Activated CD4-positive, alpha-beta T cell treated with anti-CD3 and anti-CD28 coated beads, Interleukin-2, amount 50 U/mL, for 48 hours (primary cell): ENCODE measurements around the gene NOX3.
"Not testable (repeated sequence)": the region's sequence is repeated elsewhere in the genome, so short reads cannot be mapped to it uniquely, and the experiment has no call there.

Experiments
- DNase-seq, 2 experiments: peaks; one replicate each; pipeline ENCODE4 v3.0.0-alpha.2; 2020

NOX3 gene

GRCh38 chr6:155362968-155363632, 92.5 kb downstream of the NOX3 start:
- DNase-seq: not testable (repeated sequence)

DNA sequence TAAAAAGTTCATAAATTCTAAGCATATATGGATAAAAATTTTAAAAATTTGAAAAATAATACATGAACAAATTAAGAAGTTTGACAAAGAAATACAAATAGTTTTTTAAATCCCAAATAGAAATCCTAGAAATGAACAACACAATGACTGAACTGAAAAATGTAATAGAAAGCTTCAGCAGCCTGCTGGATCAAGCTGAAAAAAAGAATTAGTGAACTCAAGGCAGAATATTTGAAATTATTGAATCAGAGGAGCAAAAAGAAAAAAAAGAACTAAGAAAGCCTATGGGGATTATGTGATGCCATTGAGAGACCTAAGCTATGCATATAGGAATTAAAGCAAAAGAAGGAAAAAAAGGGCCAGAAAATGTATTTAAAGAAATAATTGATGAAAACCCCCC, 101.5 kb downstream of the NOX3 start:
- no peak for DNase-seq

DNA sequence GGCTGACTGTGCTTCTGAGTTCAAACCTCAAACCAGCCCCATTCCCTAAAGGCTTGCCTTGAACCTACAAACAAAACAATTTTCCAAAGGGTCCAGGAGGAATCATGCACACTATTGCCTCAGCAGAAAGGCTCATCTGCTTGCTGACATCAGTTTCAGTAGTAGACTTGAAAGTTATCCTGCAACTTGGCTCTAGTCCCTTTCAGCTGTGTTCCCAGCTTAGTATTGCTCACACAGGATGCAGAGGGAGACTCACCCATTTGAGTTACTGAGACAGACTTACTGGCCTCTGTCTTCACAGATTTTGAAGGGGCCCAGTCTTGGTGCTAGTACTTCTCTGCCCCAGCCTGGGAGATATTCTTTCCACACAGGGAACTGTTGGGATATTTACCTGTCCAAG, 102.8 kb downstream of the NOX3 start:
- DNase-seq: no peak

- DNase-seq: no peak
Measured at GRCh38 chr6:155352130-155352420, 103.6 kb downstream of the NOX3 start.

DNA sequence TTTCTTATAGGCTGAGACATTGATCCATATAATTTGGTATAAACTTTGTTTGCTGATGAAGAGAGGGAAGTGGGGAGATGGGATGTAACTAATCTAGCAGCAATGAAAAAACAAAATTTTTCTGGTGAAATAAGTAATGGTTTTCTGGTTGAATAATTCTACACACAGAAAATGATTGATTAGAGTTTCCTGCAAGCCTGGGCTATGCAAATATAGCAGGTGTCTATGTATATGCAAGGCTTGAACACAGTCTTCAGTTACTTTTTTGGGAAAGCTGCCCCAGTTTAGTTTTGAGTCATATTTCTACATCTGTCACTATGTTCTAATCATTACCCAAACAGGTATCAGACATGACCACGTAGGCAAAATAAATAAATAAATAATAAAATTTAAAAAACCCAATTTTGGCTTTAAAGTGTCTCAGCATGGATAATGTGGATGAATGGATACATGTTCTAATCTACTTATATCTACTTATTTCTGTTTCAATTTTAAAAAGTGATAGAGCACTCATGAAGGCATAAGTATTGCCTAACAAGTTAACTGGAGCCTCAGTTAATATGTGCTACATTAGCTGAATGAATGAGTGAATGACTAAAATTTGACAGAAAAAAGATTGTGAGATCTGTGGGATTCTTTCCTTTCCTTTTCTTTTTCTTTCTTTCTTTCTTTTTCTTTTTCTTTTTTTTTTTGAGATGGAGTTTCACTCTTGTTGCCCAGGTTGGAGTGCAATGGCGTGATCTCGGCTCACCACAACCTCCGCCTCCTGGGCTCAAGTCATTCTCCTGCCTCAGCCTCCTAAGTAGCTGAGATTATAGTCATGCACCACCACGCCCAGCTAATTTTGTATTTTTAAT, 104.1 kb downstream of the NOX3 start:
- DNase-seq: no peak

- DNase-seq: no peak
Measured at GRCh38 chr6:155349956-155350355, 105.7 kb downstream of the NOX3 start.

- DNase-seq: no peak
Measured at GRCh38 chr6:155349129-155349528, 106.5 kb downstream of the NOX3 start.

DNA sequence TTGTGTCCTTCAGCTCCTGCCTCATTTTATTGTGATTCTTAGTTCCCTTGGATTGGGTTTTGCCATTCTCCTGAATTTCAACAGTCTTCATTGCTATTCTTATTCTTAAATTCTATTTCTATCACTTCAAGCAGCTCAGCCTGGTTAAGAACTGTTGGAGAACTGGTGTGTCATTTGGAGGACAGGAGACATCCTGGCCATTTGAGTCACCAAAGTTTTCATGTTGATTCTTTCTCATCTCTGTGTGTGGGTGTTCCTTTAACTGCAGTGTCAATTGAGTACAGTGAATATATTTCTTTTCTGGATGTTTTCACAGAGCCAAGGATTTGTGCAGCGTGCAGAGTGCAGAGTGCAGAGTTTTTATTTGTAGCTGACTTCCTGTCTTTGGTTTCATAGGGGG, 107.8 kb downstream of the NOX3 start:
- DNase-seq: no peak

DNA sequence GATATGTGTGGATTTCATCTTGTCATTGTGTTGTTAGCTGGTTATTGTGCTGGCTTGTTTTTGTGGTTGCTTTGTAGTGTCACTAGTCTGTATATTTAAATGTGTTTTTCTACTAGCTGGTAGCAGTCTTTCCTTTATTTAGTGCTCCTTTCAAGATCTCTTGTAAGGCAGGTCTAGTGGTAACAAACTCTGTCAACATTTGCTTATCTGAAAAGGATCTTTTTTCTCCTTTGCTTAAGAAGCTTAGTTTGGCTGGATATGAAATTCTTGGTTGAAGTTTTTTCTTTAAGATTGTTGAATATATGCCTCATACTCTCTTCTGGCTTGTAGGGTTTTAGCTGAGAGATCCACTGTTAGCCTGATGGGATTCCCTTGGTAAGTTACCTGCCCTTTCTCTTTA, 108.7 kb downstream of the NOX3 start:
- DNase-seq: no peak
